CD14-positive monocyte (primary cell): ENCODE measurements around the gene CBY1. TPM values are rescaled to one million over a fixed set of nuclear protein-coding genes. Genes with fewer than 3 reads are reported as not detected.

Experiments
- DNase-seq, 3 donors: peaks; one replicate each; pipeline ENCODE4 v3.0.0-alpha.2; 2011 to 2022
- H2AFZ ChIP-seq: 2 replicates; pipeline ENCODE4 v1.6.0; 2012; ENCODE audit warnings: mild to moderate bottlenecking, low read depth, low read length, inconsistent platforms; ENCODE audit not compliant: insufficient read depth, poor library complexity, severe bottlenecking
- H3K27ac ChIP-seq, 2 donors: 1 replicate in 1 of 2; 2 replicates in 1 of 2; pipeline ENCODE4 v1.5.1; 2012 to 2013; ENCODE audit warnings: low read length in 2 of 2, control low read depth in 1 of 2, inconsistent platforms in 1 of 2, low read depth in 1 of 2, mild to moderate bottlenecking in 1 of 2
- H3K27me3 ChIP-seq, 2 donors: one replicate each; pipeline versions ENCODE4 v1.6.0 to v1.6.1; 2011 to 2013; ENCODE audit warnings: low read length in 2 of 2; ENCODE audit not compliant: control insufficient read depth in 2 of 2, insufficient read depth in 2 of 2
- H3K36me3 ChIP-seq, 2 donors: replicated peaks in 1 of 2; 1 replicate in 1 of 2; 2 replicates in 1 of 2; pipeline versions ENCODE4 v1.5.1 to v1.6.1; 2012 to 2013; ENCODE audit warnings: low read length in 2 of 2, control low read depth in 1 of 2, inconsistent platforms in 1 of 2, mild to moderate bottlenecking in 1 of 2; ENCODE audit not compliant: insufficient read depth in 2 of 2, control insufficient read depth in 1 of 2
- H3K4me1 ChIP-seq, 2 donors: 1 replicate in 1 of 2; 2 replicates in 1 of 2; pipeline versions ENCODE4 v1.5.1 to v1.6.1; 2012 to 2013; ENCODE audit warnings: low read length in 2 of 2, control low read depth in 1 of 2, inconsistent platforms in 1 of 2, mild to moderate bottlenecking in 1 of 2, moderate library complexity in 1 of 2; ENCODE audit not compliant: insufficient read depth in 2 of 2, control insufficient read depth in 1 of 2
- H3K4me2 ChIP-seq: replicated peaks from 2 replicates; pipeline ENCODE3; 2012; ENCODE audit warnings: low read length, moderate library complexity, mild to moderate bottlenecking; ENCODE audit not compliant: poor library complexity, severe bottlenecking; ENCODE audit errors: extremely low read depth
- H3K4me3 ChIP-seq, 3 experiments: fragments of 200-600 bp in 1 of 3; sonication (generic) in 1 of 3; replicated peaks in 1 of 3; 1 replicate in 2 of 3; 2 replicates in 1 of 3; pipeline ENCODE4 v1.5.1; 2011 to 2013; ENCODE audit warnings: low read length in 3 of 3, mild to moderate bottlenecking in 3 of 3, control low read depth in 2 of 3, low read depth in 2 of 3, inconsistent platforms in 1 of 3, moderate library complexity in 1 of 3
- H3K79me2 ChIP-seq: 2 replicates; pipeline ENCODE4 v1.6.0; 2012; ENCODE audit warnings: mild to moderate bottlenecking, control low read depth, inconsistent platforms, low read length, moderate library complexity; ENCODE audit not compliant: insufficient read depth
- H3K9ac ChIP-seq: 2 replicates; pipeline ENCODE4 v1.6.0; 2017; ENCODE audit warnings: low read length, mild to moderate bottlenecking; ENCODE audit not compliant: insufficient read depth, poor library complexity, severe bottlenecking
- H3K9me3 ChIP-seq, 2 donors: replicated peaks in 1 of 2; 1 replicate in 1 of 2; 2 replicates in 1 of 2; pipeline versions ENCODE4 v1.5.1 to v1.6.1; 2012 to 2013; ENCODE audit warnings: low read length in 2 of 2, control low read depth in 1 of 2; ENCODE audit not compliant: control insufficient read depth in 1 of 2, insufficient read depth in 1 of 2
- H4K20me1 ChIP-seq: 2 replicates; pipeline ENCODE4 v1.6.0; 2012; ENCODE audit warnings: mild to moderate bottlenecking, low read length, control low read depth, moderate library complexity; ENCODE audit not compliant: insufficient read depth
- H3K27ac Mint-ChIP-seq, 7 donors: one replicate each; pipeline ENCODE4 v1.8.0; 2020; ENCODE audit warnings: mild to moderate bottlenecking in 7 of 7, mixed read lengths in 7 of 7, moderate library complexity in 6 of 7, inconsistent platforms in 2 of 7
- H3K27me3 Mint-ChIP-seq, 3 donors: one replicate each; pipeline ENCODE4 v1.8.0; 2021 to 2022; ENCODE audit warnings: low read depth in 3 of 3, mild to moderate bottlenecking in 3 of 3, mixed read lengths in 3 of 3, moderate library complexity in 3 of 3, inconsistent platforms in 1 of 3
- H3K36me3 Mint-ChIP-seq, 2 donors: one replicate each; pipeline ENCODE4 v1.8.0; 2020; ENCODE audit warnings: mixed read lengths in 2 of 2, inconsistent platforms in 1 of 2, mild to moderate bottlenecking in 1 of 2
- H3K4me1 Mint-ChIP-seq: one replicate; pipeline ENCODE4 v1.8.0; 2020; ENCODE audit warnings: mild to moderate bottlenecking, mixed read lengths
- H3K4me3 Mint-ChIP-seq, 2 donors: one replicate each; pipeline ENCODE4 v1.8.0; 2020; ENCODE audit warnings: mild to moderate bottlenecking in 2 of 2, mixed read lengths in 2 of 2, moderate library complexity in 1 of 2
- H3K9me3 Mint-ChIP-seq, 7 donors: one replicate each; pipeline ENCODE4 v1.8.0; 2020 to 2022; ENCODE audit warnings: mixed read lengths in 7 of 7, mild to moderate bottlenecking in 6 of 7, moderate library complexity in 6 of 7, inconsistent platforms in 2 of 7
- WGBS: methylation state at CpG from one replicate; pipeline ENCODE4 v1.1.5; 2013; ENCODE audit warnings: missing lambda C conversion rate; ENCODE audit not compliant: insufficient coverage; 5-methylcytosine and 5-hydroxymethylcytosine counted together
- intact Hi-C, 2 donors: fragments of 100-400 bp; cut with micrococcal nuclease; formaldehyde crosslinking; loops; one replicate each; pipeline versions ENCODE4 v1.15.0 to v1.15.1; 2023
- polyA plus RNA-seq, 3 donors: library from polyadenylated mRNA; depleted of rRNA in 1 of 3; unstranded in 2 of 3; stranded (reverse) in 1 of 3; fragments of 300-500 nt in 2 of 3; fragments of >200 nt in 1 of 3; fragmentation: Illumina TruSeq in 2 of 3; gene quantifications; 1 replicate in 2 of 3; 2 replicates in 1 of 3; pipeline ENCODE4 v1.2.3, GENCODE V29; 2012 to 2021
- TF ChIP-seq, protein P1 (sequence below): fragments of 200-600 bp; IDR thresholded peaks from one replicate; pipeline ENCODE4 v1.8.0; 2022; ENCODE audit warnings: antibody characterized with exemption, mild to moderate bottlenecking

The CBY1 gene
- polyA plus RNA-seq, 3 donors, result 1.1 to 4.1 (median 1.7) TPM

DNA sequence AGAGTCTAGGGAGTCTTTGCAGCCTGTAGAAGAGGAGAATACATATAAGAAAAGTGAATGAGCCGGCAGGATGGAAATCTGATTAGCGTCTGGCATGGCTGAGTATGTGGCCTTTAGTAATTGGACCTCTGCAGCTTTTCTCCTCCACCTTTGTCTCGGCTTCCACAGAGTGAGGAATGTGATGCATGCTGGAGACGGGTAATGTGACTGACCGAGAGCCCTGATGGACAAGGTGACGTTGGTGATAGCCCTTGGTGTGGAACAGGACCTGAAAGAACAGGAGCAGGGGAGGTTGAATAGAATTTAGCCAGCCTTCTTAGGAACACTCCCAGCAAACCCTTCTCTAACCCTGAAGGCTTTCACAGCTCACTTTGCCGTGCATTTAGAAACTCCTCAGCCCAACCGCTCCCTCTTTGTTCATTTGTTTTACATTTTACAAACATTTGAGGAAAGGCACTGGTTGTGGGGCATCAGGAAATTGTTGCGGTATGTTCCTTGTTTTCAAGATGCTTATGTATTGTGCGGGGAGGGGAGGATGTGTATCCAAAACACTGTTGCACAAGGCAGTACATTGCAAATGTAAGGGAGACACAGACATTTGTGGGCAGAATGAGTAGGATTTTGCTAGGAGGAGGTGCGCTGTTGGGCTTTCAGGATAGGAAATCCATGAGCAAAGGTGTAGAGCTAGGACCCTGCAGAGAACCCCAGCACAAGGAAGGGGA is 56.2 kb downstream of the CBY1 start:
- Histone ChIP-seq H3K4me3 (no peak overlapping the region), H3K4me1 (peaks cover 18 to 31% of the 10 kb centered on the region in 2 donors), H3K9ac (no peak overlapping the region), H3K27me3 (no peaks in the 10 kb centered on the region), H2AFZ (no peak overlapping the region), H3K27ac (no peak overlapping the region), H3K79me2 (peaks cover 85% of the 10 kb centered on the region), H4K20me1 (peaks cover 100% of the 10 kb centered on the region), H3K4me2 (no peak overlapping the region), H3K36me3 (peaks cover 23 to 62% of the 10 kb centered on the region in 2 donors), H3K9me3 (no peaks in the 10 kb centered on the region)
- no peak for DNase-seq
- Mint-ChIP-seq H3K36me3 (peaks cover 57 to 73% of the 10 kb centered on the region in 2 donors), H3K27ac (peak overlapping the region in 3 of 7 donors; percentile 31 to 68 (median 36)), H3K9me3 (no peaks in the 10 kb centered on the region), H3K4me1 (peaks cover 52% of the 10 kb centered on the region), H3K27me3 (no peaks in the 10 kb centered on the region), H3K4me3 (no peak overlapping the region)
- 47% methylated on average over 3 of the region's 11 CpGs for WGBS
- intact Hi-C loops, result no loop called here
- TF ChIP-seq, protein P1, sequence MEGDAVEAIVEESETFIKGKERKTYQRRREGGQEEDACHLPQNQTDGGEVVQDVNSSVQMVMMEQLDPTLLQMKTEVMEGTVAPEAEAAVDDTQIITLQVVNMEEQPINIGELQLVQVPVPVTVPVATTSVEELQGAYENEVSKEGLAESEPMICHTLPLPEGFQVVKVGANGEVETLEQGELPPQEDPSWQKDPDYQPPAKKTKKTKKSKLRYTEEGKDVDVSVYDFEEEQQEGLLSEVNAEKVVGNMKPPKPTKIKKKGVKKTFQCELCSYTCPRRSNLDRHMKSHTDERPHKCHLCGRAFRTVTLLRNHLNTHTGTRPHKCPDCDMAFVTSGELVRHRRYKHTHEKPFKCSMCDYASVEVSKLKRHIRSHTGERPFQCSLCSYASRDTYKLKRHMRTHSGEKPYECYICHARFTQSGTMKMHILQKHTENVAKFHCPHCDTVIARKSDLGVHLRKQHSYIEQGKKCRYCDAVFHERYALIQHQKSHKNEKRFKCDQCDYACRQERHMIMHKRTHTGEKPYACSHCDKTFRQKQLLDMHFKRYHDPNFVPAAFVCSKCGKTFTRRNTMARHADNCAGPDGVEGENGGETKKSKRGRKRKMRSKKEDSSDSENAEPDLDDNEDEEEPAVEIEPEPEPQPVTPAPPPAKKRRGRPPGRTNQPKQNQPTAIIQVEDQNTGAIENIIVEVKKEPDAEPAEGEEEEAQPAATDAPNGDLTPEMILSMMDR, result no peak

DNA sequence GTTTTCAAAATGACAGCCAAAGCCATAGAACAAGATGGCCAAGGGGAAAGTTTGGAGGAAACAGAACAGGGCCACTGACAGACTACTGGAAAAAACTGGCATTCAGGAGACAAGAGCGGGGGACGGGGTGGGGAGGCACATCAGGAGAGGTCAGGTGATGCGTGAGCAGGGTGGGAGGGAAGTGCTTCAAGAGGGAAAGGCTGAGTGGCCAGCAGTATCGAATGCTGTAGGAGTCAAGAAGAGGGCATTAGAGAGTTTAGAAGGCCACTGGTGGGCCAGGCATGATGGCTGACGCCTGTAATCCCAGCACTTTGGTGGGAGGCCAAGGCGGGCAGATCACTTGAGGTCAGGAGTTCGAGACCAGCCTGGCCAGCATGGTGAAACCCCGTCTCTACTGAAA is 57.5 kb downstream of the CBY1 start:
- Histone ChIP-seq H3K27me3 (no peaks in the 10 kb centered on the region), H4K20me1 (peaks cover 100% of the 10 kb centered on the region), H3K36me3 (peaks cover 34 to 74% of the 10 kb centered on the region in 2 donors), H3K4me3 (no peak overlapping the region), H3K4me2 (no peak overlapping the region), H3K79me2 (peaks cover 74% of the 10 kb centered on the region), H2AFZ (no peak overlapping the region), H3K9me3 (no peaks in the 10 kb centered on the region), H3K4me1 (peaks cover 9 to 19% of the 10 kb centered on the region in 2 donors), H3K27ac (no peak overlapping the region), H3K9ac (no peak overlapping the region)
- Mint-ChIP-seq H3K4me1 (peaks cover 39% of the 10 kb centered on the region), H3K27ac (peak overlapping the region in 2 of 7 donors; percentile 53 to 75), H3K9me3 (no peaks in the 10 kb centered on the region), H3K27me3 (no peaks in the 10 kb centered on the region), H3K4me3 (no peak overlapping the region), H3K36me3 (peaks cover 64 to 73% of the 10 kb centered on the region in 2 donors)
- DNase-seq, result no peak
- TF ChIP-seq, protein P1, result no peak
- WGBS, result 98% methylated on average over 7 of the region's 8 CpGs
- intact Hi-C loops, result no loop called here
